Measurements from ENCODE around the gene GOLM1.

Gene GOLM1

GRCh38 chr9:85978496-85978895 lies 120.9 kb downstream of the GOLM1 start:
- TF ChIP-seq ZFP3 (CRISPR knock-in tag; IDR thresholded peaks at IDR 0.05), result 0 out of 2 replicates have a peak, but pooled peaks have one; percentile 18
- no peak for TF ChIP-seq ESRRG (CRISPR knock-in tag; IDR thresholded peaks at IDR 0.05)
- no peak for ATAC-seq

Data from SK-N-SH treated with all-trans-retinoic acid at 6 μM for 48 hours (cell line).